D721Med (cell line): ENCODE data around the gene DGKB.

ENCODE experiments used
- DNase-seq: peaks from one replicate; pipeline ENCODE4 v3.0.0; 2011; ENCODE audit warnings: low spot score; ENCODE audit not compliant: insufficient read length
- FAIRE-seq: peaks from 2 replicates; lab custom pipeline; 2011; peaks lifted over from hg19 to GRCh38; lab: Jason Lieb, UNC
- TF ChIP-seq, protein P1 (sequence below): IDR thresholded peaks from 2 replicates; pipeline ENCODE4 v1.5.1; 2012; ENCODE audit warnings: mild to moderate bottlenecking, control low read depth; ENCODE audit not compliant: insufficient read depth; ENCODE audit errors: missing control alignments

Gene DGKB

DNA sequence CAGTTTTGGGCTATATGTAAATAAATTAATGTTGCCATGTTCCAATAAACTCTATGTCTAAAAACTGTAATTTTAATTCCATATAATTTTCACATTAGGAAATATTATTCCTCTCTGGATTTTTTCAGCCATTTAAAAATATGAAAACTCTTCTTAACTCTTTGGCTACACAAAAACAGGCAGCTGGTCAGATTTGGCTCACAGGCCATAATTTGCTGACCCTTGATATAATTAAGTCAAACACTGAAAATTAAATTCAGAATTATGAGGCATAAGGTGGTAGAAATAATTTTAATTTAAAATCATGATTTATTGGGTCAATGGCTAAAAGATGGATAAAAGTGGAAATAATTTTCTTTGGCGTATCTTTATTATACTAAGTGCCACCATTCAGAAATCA is 746.1 kb downstream of the DGKB start:
- TF ChIP-seq, protein P1, sequence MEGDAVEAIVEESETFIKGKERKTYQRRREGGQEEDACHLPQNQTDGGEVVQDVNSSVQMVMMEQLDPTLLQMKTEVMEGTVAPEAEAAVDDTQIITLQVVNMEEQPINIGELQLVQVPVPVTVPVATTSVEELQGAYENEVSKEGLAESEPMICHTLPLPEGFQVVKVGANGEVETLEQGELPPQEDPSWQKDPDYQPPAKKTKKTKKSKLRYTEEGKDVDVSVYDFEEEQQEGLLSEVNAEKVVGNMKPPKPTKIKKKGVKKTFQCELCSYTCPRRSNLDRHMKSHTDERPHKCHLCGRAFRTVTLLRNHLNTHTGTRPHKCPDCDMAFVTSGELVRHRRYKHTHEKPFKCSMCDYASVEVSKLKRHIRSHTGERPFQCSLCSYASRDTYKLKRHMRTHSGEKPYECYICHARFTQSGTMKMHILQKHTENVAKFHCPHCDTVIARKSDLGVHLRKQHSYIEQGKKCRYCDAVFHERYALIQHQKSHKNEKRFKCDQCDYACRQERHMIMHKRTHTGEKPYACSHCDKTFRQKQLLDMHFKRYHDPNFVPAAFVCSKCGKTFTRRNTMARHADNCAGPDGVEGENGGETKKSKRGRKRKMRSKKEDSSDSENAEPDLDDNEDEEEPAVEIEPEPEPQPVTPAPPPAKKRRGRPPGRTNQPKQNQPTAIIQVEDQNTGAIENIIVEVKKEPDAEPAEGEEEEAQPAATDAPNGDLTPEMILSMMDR = no peak
- FAIRE-seq = no peak

GRCh38 chr7:14148974-14149373 is 753.6 kb downstream of the DGKB start:
- TF ChIP-seq, protein P1 = no peak
- FAIRE-seq (no peak), DNase-seq (no peak)

More for the DNA sequence above, 746.1 kb downstream of the DGKB start:
- DNase-seq = no peak

- TF ChIP-seq, protein P1 = no peak
- DNase-seq (no peak), FAIRE-seq (no peak)
Observed at GRCh38 chr7:14147532-14147931, 755.0 kb downstream of the DGKB start.

DNA sequence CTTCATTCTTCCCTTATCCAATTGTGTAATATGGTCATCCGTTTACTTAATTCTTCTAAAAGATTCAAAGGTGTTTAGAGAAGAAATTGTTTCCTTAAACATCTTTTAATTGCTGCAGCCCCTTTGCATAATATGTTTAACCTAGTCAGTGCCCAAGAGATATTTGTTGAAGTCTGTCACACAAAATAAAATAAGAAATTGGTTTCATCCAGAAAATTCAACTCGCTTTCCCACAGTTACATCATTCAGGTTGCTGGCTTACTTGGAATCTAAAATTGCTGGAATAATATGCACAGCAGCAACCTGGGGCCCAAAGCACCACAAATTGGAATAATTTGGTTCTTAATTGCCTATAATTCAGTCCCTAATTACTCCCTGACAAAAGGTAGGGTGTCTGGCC is 758.0 kb downstream of the DGKB start:
- no peak for DNase-seq
- no peak for FAIRE-seq
- TF ChIP-seq, protein P1 = no peak

GRCh38 chr7:14144109-14144508 is 758.4 kb downstream of the DGKB start:
- no peak for DNase-seq

GRCh38 chr7:14137676-14138075 is 764.9 kb downstream of the DGKB start:
- TF ChIP-seq, protein P1 = no peak
- no peak for FAIRE-seq
- no peak for DNase-seq

More at GRCh38 chr7:14144109-14144508, 758.4 kb downstream of the DGKB start:
- no peak for FAIRE-seq
- TF ChIP-seq, protein P1 = no peak

DNA sequence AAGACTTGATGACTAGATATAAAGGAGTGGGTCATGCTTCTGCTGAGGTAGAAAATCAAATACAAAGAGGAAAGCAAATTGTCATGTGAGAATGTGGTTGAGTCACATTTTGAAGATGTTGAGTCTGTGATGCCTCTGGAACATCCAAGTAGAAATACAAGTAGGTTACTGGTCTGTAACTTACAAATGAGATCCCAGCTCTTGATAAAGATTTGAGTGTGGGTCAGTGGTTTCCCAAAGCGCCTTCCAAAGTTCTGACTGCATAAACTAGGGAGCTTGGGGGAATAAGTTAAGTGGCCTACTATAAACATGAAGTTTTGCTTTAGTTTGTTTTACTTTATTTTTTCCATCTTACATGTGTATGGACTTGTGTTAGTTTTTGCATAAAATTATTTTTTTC is 768.8 kb downstream of the DGKB start:
- FAIRE-seq = no peak
- DNase-seq = no peak
- TF ChIP-seq, protein P1 = no peak
